CMK (cell line): ENCODE measurements around the gene PTPRE.

Source experiments
- DNase-seq: peaks from one replicate; pipeline ENCODE4 v3.0.0-alpha.2; 2010; ENCODE audit warnings: low read depth

PTPRE gene

DNA sequence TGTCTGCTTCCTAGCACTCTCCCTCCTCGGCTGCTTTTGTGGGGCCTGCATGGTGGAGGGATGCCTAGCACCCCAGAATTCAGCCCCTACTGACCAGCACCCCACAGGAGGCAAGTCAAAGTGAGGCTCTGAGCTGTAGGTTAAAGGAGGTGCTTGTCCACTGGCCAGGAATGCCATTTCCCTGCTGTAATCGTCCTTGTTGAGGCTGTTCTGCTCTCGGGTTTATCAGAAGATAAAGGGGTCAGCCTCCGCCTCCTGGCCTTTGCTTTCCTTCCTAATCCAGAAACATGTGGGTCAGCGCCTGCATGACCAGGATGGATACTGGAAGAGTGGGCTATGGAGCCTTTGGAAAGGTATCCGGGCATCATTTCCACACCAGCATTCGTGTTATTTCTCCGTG is 120.4 kb downstream of the PTPRE start:
- DNase-seq = no peak

- DNase-seq = no peak
Measured at GRCh38 chr10:128027822-128028507, 121.1 kb downstream of the PTPRE start.

GRCh38 chr10:128028508-128029289 is 121.8 kb downstream of the PTPRE start:
- DNase-seq = no peak

- DNase-seq = no peak
Measured at GRCh38 chr10:128029290-128029651, 122.4 kb downstream of the PTPRE start.

DNA sequence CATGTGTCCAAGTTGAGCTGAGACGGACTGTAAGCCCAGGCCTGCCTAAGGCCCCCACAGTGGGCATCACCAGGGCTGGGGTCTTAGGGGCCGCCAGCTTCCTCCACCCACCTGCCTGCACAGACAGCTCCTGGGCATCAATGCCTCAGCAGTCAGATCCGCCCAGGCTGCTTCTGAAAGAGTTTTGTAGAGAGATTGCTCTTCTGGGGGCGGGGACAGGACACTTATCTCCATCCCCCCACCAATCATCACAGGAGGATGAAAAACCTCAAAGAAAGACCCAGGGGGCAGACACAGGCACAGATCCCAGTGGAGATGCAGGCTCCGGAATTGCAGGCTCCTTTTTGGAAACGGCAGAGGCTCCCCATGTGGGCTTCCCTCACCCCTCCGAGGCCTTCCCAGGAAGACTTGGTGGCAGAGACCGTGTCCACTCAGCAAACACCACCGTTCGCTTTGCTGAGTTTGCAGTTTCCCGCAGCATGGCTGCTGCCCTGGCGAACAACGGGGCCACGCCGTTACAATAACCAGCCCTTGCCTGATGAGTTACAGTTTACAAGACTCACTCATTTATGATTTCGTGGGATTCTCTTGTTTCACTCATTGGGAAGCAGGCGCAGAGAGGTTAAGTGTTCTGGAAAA is 122.9 kb downstream of the PTPRE start:
- no peak for DNase-seq

DNA sequence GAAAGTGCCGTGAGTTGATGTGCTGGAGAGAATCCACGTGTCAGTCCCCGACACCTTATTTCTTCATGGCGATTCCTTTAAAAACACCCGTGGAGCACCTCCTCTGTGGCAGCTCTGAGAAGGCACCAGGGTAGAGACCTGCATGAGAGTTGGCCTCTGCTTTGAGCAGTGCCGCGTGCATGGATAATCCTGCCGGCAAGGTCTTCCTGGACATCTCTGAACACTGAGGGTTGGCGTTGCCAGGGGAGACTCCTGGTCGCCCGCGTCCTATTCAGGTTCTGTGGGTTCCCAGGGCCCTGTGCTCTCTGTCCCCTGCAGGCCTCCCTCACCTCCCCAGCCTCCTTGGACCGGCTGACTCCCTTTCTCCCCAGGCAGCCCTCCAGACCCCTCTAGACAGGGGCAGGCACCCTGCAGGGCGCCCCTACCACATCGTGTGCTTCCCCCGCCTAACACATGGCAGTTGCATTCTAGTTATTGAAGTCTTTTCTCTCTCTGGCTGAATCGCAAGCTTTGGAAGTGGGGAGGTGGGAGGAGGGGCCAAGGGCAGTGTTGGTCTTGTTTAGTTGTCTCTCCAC is 123.7 kb downstream of the PTPRE start:
- DNase-seq = no peak

GRCh38 chr10:128031216-128031615 is 124.3 kb downstream of the PTPRE start:
- DNase-seq = no peak

GRCh38 chr10:128032466-128032865 is 125.6 kb downstream of the PTPRE start:
- no peak for DNase-seq

GRCh38 chr10:128035557-128035973 is 128.7 kb downstream of the PTPRE start:
- DNase-seq = peak; percentile 18

- no peak for DNase-seq
Measured at GRCh38 chr10:128036011-128036615, 129.2 kb downstream of the PTPRE start.

GRCh38 chr10:128036746-128037543 is 130.0 kb downstream of the PTPRE start:
- no peak for DNase-seq

- DNase-seq = no peak
Measured at GRCh38 chr10:128040096-128040495, 133.2 kb downstream of the PTPRE start.

DNA sequence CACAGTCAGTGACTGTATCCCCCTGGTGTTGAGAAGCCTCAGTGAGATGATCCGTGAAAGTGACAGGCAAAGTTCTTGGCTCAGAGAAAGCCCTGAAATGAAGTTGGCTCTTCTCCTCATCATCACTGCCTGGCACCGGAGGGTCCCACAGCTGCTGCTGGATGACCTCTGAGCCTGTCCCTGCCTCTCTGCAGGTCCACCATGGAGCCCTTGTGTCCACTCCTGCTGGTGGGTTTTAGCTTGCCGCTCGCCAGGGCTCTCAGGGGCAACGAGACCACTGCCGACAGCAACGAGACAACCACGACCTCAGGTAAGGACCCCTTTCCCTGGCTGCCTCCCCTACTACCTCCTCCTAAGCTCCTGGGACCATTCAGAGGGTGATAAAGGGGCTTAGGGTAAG is 133.8 kb downstream of the PTPRE start:
- DNase-seq = no peak

- no peak for DNase-seq
Measured at GRCh38 chr10:128042131-128042610, 135.3 kb downstream of the PTPRE start.

DNA sequence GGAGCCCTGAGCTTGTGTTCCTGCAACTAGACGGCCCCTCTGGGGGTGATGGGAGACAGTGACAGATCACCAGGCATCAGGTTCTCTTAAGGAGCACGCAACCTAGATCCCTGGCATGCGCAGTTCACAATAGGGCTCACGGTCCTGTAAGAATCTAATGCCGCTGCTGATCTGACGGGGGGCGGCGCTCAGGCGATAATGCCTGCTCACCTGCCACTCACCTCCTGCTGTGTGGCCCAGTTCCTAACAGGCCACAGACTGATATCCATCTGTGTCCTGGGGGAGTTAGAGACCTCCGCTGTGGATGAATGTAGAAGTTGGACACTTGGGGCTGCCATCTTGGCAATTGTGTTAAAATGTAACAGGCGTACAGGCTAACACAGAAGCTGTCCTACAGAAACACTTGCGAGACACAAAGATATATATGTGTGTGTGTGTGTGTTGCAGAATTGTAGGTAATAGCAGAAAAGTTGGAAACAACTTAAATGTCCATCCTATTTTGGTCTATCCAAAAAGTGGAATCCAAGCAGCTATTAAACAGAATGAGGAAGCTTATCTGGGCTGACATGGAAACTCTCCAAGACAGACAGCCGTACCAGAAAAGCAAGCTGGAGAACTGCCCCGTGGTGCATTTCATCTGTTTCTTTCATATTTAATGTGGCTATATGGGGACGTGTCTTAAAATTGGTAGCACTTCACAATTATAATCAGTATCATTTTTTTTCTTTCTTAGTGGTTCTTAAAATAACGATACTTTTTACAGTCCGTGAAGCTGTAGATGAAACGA is 136.5 kb downstream of the PTPRE start:
- no peak for DNase-seq

GRCh38 chr10:128044186-128044585 is 137.3 kb downstream of the PTPRE start:
- DNase-seq = no peak

DNA sequence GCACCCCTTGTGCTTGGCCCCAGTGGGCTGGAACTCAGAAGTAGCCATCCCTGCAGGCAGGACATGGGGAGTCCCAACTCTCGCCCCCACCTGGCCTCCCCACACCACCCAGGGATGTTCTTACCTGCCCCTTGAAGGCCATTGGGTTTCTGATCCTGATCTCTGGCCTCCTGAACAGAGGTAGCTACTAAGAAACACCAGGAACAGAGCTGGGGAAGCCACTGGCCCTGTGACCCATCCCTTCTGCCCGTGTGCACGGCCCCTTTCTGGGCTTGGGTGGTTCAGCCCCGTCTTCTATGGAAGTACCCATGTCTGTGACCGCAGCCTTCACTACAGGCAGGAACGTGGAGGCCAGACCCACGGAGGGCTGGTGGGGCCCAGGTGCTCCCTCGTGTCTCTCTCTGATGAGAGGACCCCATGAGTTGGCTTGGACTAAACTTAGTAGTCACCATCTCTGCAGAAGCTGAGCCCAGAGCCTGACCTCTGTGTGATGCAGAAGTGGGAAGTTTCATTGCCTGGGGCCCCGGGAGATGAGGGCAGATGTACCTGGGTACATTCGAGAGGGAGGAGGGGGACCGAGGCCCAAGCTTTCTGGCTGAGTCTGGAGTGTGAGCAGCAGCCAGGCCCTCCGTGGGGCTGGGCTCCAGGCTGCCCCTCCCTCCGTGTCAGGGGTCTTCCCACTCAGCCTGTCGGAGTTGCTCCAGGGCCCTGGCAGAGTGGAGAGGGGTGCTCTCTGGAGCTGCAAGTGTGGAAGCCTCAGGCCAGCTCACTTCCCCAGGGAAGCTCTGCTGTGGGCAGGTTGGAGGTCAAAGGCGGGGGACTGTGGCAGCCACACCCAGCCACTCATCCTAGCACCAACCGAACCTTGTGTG is 138.3 kb downstream of the PTPRE start:
- DNase-seq = no peak

- no peak for DNase-seq
Measured at GRCh38 chr10:128045833-128046120, 138.9 kb downstream of the PTPRE start.

GRCh38 chr10:128046156-128046952 is 139.5 kb downstream of the PTPRE start:
- no peak for DNase-seq
